Adrenal gland (tissue), 5 donors: Measurements from ENCODE around the gene PHOX2A.

Experiments
- CTCF ChIP-seq, 6 experiments: fragments of 450-650 bp in 4 of 6; fragments of 200-600 bp in 2 of 6; sonication (generic) in 1 of 6; IDR thresholded peaks; 1 replicate in 5 of 6; 2 replicates in 1 of 6; pipeline versions ENCODE4 v1.5.1 to v1.8.0; 2016 to 2021; ENCODE audit warnings: antibody characterized with exemption in 6 of 6, mild to moderate bottlenecking in 2 of 6, moderate library complexity in 1 of 6
- POLR2A ChIP-seq, 2 donors: fragments of 450-650 bp; IDR thresholded peaks; one replicate each; pipeline ENCODE4 v1.6.1; 2017; ENCODE audit warnings: antibody characterized with exemption in 2 of 2, mild to moderate bottlenecking in 2 of 2, moderate library complexity in 1 of 2
- donor health status: DM: no; HTN: no; CAD: no.

GRCh38 chr11:72253392-72253791, 9.4 kb upstream of the PHOX2A start:
- TF ChIP-seq CTCF (IDR thresholded peaks at IDR 0.05), result no peak
- no peak for TF ChIP-seq POLR2A (IDR thresholded peaks at IDR 0.05)
